Measurements from ENCODE around the gene PDSS2. TPM values are rescaled to one million over a fixed set of nuclear protein-coding genes. Genes with fewer than 3 reads are reported as not detected.
A peak's percentile ranks its signal among the peaks of the same experiment; 100 is the strongest.

PDSS2 gene
- total and polyA plus RNA-seq, 9 of the 15 experiments (the other 6 are each of a cell fraction or from before 2014, with no cell fraction given): 5.8 to 21.1 (median 12.0) TPM

DNA sequence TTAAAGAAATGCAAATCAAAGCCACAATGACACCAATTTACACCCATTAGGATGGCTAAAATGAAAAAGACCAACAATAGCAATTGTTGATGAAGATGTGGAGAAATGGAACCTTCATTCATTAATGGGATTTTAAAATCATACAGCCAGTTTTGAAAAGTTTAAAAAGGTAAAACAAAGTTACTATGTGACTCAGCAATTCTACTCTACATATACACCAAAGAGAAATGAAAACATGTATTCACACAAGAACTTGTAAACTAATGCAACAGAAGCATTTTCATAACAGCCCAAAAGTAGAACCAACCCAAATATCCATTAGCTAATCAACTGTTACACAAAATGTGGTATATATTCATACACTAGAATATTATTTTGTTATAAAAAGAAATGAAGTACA, 75.7 kb downstream of the PDSS2 start (continued):
- no peak for TF ChIP-seq ZNF232 (CRISPR knock-in tag; IDR thresholded peaks at IDR 0.05)
- peak; percentile 60; the same call in 1 of the 2 replicates for TF ChIP-seq NFE2 (IDR thresholded peaks at IDR 0.05; ENCODE audit: low read depth)
- TF ChIP-seq, protein P1, sequence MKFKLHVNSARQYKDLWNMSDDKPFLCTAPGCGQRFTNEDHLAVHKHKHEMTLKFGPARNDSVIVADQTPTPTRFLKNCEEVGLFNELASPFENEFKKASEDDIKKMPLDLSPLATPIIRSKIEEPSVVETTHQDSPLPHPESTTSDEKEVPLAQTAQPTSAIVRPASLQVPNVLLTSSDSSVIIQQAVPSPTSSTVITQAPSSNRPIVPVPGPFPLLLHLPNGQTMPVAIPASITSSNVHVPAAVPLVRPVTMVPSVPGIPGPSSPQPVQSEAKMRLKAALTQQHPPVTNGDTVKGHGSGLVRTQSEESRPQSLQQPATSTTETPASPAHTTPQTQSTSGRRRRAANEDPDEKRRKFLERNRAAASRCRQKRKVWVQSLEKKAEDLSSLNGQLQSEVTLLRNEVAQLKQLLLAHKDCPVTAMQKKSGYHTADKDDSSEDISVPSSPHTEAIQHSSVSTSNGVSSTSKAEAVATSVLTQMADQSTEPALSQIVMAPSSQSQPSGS (CRISPR knock-in tag; IDR thresholded peaks at IDR 0.05): no peak
- TF ChIP-seq, protein P2, sequence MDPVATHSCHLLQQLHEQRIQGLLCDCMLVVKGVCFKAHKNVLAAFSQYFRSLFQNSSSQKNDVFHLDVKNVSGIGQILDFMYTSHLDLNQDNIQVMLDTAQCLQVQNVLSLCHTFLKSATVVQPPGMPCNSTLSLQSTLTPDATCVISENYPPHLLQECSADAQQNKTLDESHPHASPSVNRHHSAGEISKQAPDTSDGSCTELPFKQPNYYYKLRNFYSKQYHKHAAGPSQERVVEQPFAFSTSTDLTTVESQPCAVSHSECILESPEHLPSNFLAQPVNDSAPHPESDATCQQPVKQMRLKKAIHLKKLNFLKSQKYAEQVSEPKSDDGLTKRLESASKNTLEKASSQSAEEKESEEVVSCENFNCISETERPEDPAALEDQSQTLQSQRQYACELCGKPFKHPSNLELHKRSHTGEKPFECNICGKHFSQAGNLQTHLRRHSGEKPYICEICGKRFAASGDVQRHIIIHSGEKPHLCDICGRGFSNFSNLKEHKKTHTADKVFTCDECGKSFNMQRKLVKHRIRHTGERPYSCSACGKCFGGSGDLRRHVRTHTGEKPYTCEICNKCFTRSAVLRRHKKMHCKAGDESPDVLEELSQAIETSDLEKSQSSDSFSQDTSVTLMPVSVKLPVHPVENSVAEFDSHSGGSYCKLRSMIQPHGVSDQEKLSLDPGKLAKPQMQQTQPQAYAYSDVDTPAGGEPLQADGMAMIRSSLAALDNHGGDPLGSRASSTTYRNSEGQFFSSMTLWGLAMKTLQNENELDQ (CRISPR knock-in tag; IDR thresholded peaks at IDR 0.05; ENCODE audit: borderline replicate concordance): no peak
- peak; percentile 73 for TF ChIP-seq C11orf30 (IDR thresholded peaks at IDR 0.05; ENCODE audit: low read depth)
- no peak for TF ChIP-seq SREBF1 (IDR thresholded peaks at IDR 0.05; ENCODE audit: borderline replicate concordance, low read depth, low read length)
- no peak for TF ChIP-seq MLX (CRISPR knock-in tag; conservative IDR thresholded peaks at IDR 0.05)
- no peak for TF ChIP-seq MTA2 (IDR thresholded peaks at IDR 0.05; ENCODE audit: low read depth)
- no peak for TF ChIP-seq TFAM (CRISPR knock-in tag; conservative IDR thresholded peaks at IDR 0.05)
- no peak for TF ChIP-seq NR3C1 (CRISPR knock-in tag; IDR thresholded peaks at IDR 0.05)
- TF ChIP-seq ZNF197 (CRISPR knock-in tag; IDR thresholded peaks at IDR 0.05; ENCODE audit: low read depth): no peak
- TF ChIP-seq, protein P3, sequence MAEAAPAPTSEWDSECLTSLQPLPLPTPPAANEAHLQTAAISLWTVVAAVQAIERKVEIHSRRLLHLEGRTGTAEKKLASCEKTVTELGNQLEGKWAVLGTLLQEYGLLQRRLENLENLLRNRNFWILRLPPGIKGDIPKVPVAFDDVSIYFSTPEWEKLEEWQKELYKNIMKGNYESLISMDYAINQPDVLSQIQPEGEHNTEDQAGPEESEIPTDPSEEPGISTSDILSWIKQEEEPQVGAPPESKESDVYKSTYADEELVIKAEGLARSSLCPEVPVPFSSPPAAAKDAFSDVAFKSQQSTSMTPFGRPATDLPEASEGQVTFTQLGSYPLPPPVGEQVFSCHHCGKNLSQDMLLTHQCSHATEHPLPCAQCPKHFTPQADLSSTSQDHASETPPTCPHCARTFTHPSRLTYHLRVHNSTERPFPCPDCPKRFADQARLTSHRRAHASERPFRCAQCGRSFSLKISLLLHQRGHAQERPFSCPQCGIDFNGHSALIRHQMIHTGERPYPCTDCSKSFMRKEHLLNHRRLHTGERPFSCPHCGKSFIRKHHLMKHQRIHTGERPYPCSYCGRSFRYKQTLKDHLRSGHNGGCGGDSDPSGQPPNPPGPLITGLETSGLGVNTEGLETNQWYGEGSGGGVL (CRISPR knock-in tag; IDR thresholded peaks at IDR 0.05): no peak
- no peak for TF ChIP-seq RNF2 (IDR thresholded peaks at IDR 0.05)
- TF ChIP-seq ZNF707 (CRISPR knock-in tag; conservative IDR thresholded peaks at IDR 0.05): no peak
- TF ChIP-seq ZNF316 (IDR thresholded peaks at IDR 0.05): peak; percentile 89
- no peak for TF ChIP-seq HCFC1 (IDR thresholded peaks at IDR 0.05; ENCODE audit: low read depth, low read length)
- no peak for TF ChIP-seq E2F3 (CRISPR knock-in tag; IDR thresholded peaks at IDR 0.05)
- TF ChIP-seq, protein P4, sequence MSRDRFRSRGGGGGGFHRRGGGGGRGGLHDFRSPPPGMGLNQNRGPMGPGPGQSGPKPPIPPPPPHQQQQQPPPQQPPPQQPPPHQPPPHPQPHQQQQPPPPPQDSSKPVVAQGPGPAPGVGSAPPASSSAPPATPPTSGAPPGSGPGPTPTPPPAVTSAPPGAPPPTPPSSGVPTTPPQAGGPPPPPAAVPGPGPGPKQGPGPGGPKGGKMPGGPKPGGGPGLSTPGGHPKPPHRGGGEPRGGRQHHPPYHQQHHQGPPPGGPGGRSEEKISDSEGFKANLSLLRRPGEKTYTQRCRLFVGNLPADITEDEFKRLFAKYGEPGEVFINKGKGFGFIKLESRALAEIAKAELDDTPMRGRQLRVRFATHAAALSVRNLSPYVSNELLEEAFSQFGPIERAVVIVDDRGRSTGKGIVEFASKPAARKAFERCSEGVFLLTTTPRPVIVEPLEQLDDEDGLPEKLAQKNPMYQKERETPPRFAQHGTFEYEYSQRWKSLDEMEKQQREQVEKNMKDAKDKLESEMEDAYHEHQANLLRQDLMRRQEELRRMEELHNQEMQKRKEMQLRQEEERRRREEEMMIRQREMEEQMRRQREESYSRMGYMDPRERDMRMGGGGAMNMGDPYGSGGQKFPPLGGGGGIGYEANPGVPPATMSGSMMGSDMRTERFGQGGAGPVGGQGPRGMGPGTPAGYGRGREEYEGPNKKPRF (IDR thresholded peaks at IDR 0.05; ENCODE audit: low read depth, low read length): no peak
- peak; percentile 74 for TF ChIP-seq MAFG (tag; conservative IDR thresholded peaks at IDR 0.05)
